GM23248 (cell line): ENCODE results near the gene PM20D1.

Experiments
- EZH2 ChIP-seq: fragments of 200-600 bp; sonication (generic); IDR thresholded peaks from 2 replicates; pipeline ENCODE4 v1.6.1; 2018; ENCODE audit warnings: antibody characterized with exemption, mild to moderate bottlenecking; ENCODE audit not compliant: insufficient read depth, poor library complexity, severe bottlenecking
- EZH2phosphoT487 ChIP-seq: fragments of 200-600 bp; sonication (generic); IDR thresholded peaks from 2 replicates; pipeline ENCODE4 v1.6.1; 2018; ENCODE audit warnings: antibody characterized with exemption, moderate library complexity, mild to moderate bottlenecking, low read depth; ENCODE audit not compliant: insufficient read depth

GRCh38 chr1:205826016-205826806 lies 23.7 kb downstream of the PM20D1 start:
- TF ChIP-seq EZH2 (no peak), EZH2phosphoT487 (no peak)
